ENCODE results near the gene RAE1. TPM values are rescaled to one million over a fixed set of nuclear protein-coding genes. Genes with fewer than 3 reads are reported as not detected.

Gene RAE1
- total RNA-seq, 1 experiment from 2014 or later: 46.3 TPM

GRCh38 chr20:57408131-57408530 lies 57.1 kb downstream of the RAE1 start (continued):
- TF ChIP-seq ZBTB33 (IDR thresholded peaks at IDR 0.05; ENCODE audit: extremely low read depth, insufficient replicate concordance, low read length) (no peak), POLR2A (IDR thresholded peaks at IDR 0.05; ENCODE audit: borderline replicate concordance, extremely low read depth, insufficient read depth, insufficient read length) (no peak)

DNA sequence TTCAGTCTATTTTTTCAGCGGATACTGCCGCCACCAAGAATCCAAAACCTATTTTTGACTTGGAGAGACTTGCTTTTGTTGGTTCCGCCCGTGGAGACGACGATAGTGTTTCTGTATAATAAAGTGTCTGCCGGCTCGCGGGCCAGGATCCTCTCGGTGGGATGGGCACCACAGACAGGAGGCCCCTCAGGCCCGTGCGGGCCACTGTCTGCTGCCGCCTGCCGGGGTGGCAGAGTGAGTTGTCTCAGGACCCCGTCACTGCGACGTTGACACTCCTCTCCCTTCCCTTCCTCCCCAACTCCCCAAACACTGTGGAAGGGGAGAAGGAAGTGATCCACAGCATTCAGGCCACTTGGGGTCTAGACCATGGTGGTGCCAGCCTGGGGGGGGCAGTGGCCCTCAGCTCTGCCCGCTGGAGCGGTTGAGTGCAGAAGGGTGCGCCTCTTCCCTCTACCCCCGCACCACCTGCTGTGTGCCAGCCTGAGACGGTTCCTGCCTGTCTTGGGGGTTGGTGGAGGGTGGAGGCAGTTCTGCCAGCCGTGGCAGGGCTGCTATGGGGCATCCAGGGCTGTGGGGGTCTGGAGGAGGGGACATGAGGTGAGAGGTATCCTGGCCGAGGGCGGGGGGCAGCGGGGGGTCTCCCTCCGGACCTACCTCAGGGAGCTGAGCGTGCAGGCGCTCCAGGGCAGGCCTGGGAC lies 57.6 kb downstream of the RAE1 start:
- H3K27me3 ChIP-seq (ENCODE audit: insufficient read depth, low read length): no peaks in the 10 kb centered on the region
- BruUV-seq (replicated peaks): TSS peak; percentile 59
- no peaks in the 10 kb centered on the region for H3K4me1 ChIP-seq (ENCODE audit: control insufficient read depth in 1 of 2, insufficient read depth in 2 of 2, low read length in 2 of 2)
- no peaks in the 10 kb centered on the region for H4K20me1 ChIP-seq (ENCODE audit: insufficient read depth)
- TF ChIP-seq ATF3 (IDR thresholded peaks at IDR 0.05): no peak
- POLR2A ChIA-PET: no interaction called here
- H3K9me3 ChIP-seq (ENCODE audit: control insufficient read depth in 1 of 2, insufficient read depth in 1 of 2, low read depth in 1 of 2, low read length in 2 of 2): no peaks in the 10 kb centered on the region
- no peak overlapping the region for H3K27ac ChIP-seq (ENCODE audit: low read depth, low read length)
- intact Hi-C loops (cut with micrococcal nuclease): no loop called here
- H3K9ac ChIP-seq (ENCODE audit: low read length): no peak overlapping the region
- H3K9me2 ChIP-seq (ENCODE audit: insufficient read depth): no peaks in the 10 kb centered on the region
- ATAC-seq: no peak
- H3K4me2 ChIP-seq (ENCODE audit: low read length): no peak overlapping the region
- H2AFZ ChIP-seq (ENCODE audit: low read depth, low read length, poor library complexity, severe bottlenecking): no peak overlapping the region
- peaks cover 12 to 23% of the 10 kb centered on the region in 2 experiments; a peak in 3 of 4 replicates for H3K36me3 ChIP-seq (ENCODE audit: control insufficient read depth in 1 of 2, insufficient read depth in 2 of 2, low read length in 2 of 2)
- RAD21 ChIA-PET (ENCODE audit: low non-redundant PET in 1 of 2, low total read pairs in 2 of 2, uncharacterized antibody in 2 of 2, unreplicated experiment in 2 of 2): no interaction called here
- no peak overlapping the region for H3K4me3 ChIP-seq (replicated peaks in 1 of 2; ENCODE audit: low read depth in 1 of 2, low read length in 2 of 2)
- no peak for DNase-seq (ENCODE audit: low read depth, low spot score)
- CTCF ChIA-PET: no interaction called here
- H3K79me2 ChIP-seq (ENCODE audit: insufficient read depth, low read length): no peaks in the 10 kb centered on the region; the same call in 1 of the 2 replicates

DNA sequence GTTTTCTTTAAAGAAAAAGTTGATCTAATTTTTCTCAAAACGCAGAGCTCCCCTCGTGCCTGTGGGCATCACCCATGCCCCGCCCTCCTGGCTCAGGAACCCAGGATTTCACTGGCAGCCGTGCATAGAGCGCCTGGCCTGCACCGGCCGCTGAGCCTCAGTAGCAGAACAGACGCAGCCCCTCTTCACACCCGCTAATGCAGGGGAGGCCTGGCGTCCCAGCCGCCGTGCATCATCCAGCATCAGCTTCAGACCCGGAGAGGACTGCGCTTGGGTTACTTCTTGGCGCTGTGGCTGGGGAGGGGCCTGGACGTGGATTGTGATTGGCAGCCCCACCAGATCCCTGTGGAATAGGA lies 58.2 kb downstream of the RAE1 start:
- no peaks in the 10 kb centered on the region for H3K27me3 ChIP-seq (ENCODE audit: insufficient read depth, low read length)
- no peaks in the 10 kb centered on the region for H4K20me1 ChIP-seq (ENCODE audit: insufficient read depth)
- H2AFZ ChIP-seq (ENCODE audit: low read depth, low read length, poor library complexity, severe bottlenecking): no peak overlapping the region
- ChIA-PET POLR2A (no interaction called here), CTCF (no interaction called here), RAD21 (ENCODE audit: low non-redundant PET in 1 of 2, low total read pairs in 2 of 2, uncharacterized antibody in 2 of 2, unreplicated experiment in 2 of 2) (no interaction called here)
- no peak overlapping the region for H3K27ac ChIP-seq (ENCODE audit: low read depth, low read length)
- H3K4me2 ChIP-seq (ENCODE audit: low read length): no peak overlapping the region
- H3K9ac ChIP-seq (ENCODE audit: low read length): no peak overlapping the region
- H3K4me3 ChIP-seq (replicated peaks in 1 of 2; ENCODE audit: low read depth in 1 of 2, low read length in 2 of 2): no peak overlapping the region
- no peaks in the 10 kb centered on the region for H3K4me1 ChIP-seq (ENCODE audit: control insufficient read depth in 1 of 2, insufficient read depth in 2 of 2, low read length in 2 of 2)
- peaks cover 9 to 18% of the 10 kb centered on the region in 2 experiments; a peak in 3 of 4 replicates for H3K36me3 ChIP-seq (ENCODE audit: control insufficient read depth in 1 of 2, insufficient read depth in 2 of 2, low read length in 2 of 2)
- no peaks in the 10 kb centered on the region for H3K9me3 ChIP-seq (ENCODE audit: control insufficient read depth in 1 of 2, insufficient read depth in 1 of 2, low read depth in 1 of 2, low read length in 2 of 2)
- DNase-seq (ENCODE audit: low read depth, low spot score): no peak
- intact Hi-C loops (cut with micrococcal nuclease): no loop called here
- no TSS peak for BruUV-seq (replicated peaks)
- no peaks in the 10 kb centered on the region; the same call in 1 of the 2 replicates for H3K79me2 ChIP-seq (ENCODE audit: insufficient read depth, low read length)
- H3K9me2 ChIP-seq (ENCODE audit: insufficient read depth): no peaks in the 10 kb centered on the region
- ATAC-seq: no peak
- TF ChIP-seq ELF1 (IDR thresholded peaks at IDR 0.05; ENCODE audit: borderline replicate concordance, low read depth): no peak
- TF ChIP-seq, protein P1, sequence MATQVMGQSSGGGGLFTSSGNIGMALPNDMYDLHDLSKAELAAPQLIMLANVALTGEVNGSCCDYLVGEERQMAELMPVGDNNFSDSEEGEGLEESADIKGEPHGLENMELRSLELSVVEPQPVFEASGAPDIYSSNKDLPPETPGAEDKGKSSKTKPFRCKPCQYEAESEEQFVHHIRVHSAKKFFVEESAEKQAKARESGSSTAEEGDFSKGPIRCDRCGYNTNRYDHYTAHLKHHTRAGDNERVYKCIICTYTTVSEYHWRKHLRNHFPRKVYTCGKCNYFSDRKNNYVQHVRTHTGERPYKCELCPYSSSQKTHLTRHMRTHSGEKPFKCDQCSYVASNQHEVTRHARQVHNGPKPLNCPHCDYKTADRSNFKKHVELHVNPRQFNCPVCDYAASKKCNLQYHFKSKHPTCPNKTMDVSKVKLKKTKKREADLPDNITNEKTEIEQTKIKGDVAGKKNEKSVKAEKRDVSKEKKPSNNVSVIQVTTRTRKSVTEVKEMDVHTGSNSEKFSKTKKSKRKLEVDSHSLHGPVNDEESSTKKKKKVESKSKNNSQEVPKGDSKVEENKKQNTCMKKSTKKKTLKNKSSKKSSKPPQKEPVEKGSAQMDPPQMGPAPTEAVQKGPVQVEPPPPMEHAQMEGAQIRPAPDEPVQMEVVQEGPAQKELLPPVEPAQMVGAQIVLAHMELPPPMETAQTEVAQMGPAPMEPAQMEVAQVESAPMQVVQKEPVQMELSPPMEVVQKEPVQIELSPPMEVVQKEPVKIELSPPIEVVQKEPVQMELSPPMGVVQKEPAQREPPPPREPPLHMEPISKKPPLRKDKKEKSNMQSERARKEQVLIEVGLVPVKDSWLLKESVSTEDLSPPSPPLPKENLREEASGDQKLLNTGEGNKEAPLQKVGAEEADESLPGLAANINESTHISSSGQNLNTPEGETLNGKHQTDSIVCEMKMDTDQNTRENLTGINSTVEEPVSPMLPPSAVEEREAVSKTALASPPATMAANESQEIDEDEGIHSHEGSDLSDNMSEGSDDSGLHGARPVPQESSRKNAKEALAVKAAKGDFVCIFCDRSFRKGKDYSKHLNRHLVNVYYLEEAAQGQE (IDR thresholded peaks at IDR 0.05; ENCODE audit: low read depth): no peak
- no peak for TF ChIP-seq SRF (IDR thresholded peaks at IDR 0.05; ENCODE audit: low read depth)
- TF ChIP-seq ZBTB33 (IDR thresholded peaks at IDR 0.05; ENCODE audit: extremely low read depth, insufficient replicate concordance, low read length): no peak

All from HCT116 (cell line).